Cardiac muscle cell (in vitro differentiated cells and primary cell): ENCODE measurements around the gene MAN2B2. TPM values are rescaled to one million over a fixed set of nuclear protein-coding genes. Genes with fewer than 3 reads are reported as not detected.

Experiments used
- DNase-seq, 2 donors: peaks; one replicate each; pipeline versions ENCODE4 v3.0.0 to v3.0.0-alpha.2; 2010 to 2017; ENCODE audit warnings: low read depth in 1 of 2, low spot score in 1 of 2
- H3K27ac ChIP-seq: fragments of 200-600 bp; sonication (generic); 2 replicates; pipeline ENCODE4 v1.5.1; 2016
- H3K27me3 ChIP-seq: fragments of 200-600 bp; sonication (generic); 2 replicates; pipeline ENCODE4 v1.6.0; 2016; ENCODE audit warnings: control low read depth
- H3K36me3 ChIP-seq: fragments of 200-600 bp; sonication (generic); 2 replicates; pipeline ENCODE4 v1.5.1; 2016; ENCODE audit warnings: control low read depth
- H3K4me1 ChIP-seq: fragments of 200-600 bp; sonication (generic); 2 replicates; pipeline ENCODE4 v1.8.1; 2017; ENCODE audit warnings: low read depth, mild to moderate bottlenecking, mixed run types
- H3K4me3 ChIP-seq: fragments of 200-600 bp; sonication (generic); 2 replicates; pipeline ENCODE4 v1.5.1; 2016; ENCODE audit warnings: mild to moderate bottlenecking
- H3K9me3 ChIP-seq: fragments of 200-600 bp; sonication (generic); 2 replicates; pipeline ENCODE4 v1.5.1; 2017; ENCODE audit warnings: low read depth, mild to moderate bottlenecking, control low read depth
- polyA plus RNA-seq: library from polyadenylated mRNA; unstranded; fragments of >200 nt; fragmentation: Nextera tagmentation; extraction: Ambion mirVana; gene quantifications from 2 replicates; pipeline ENCODE4 v1.2.1, GENCODE V29; 2016
- total RNA-seq: library from RNA; depleted of rRNA; stranded (reverse); fragments of >200 nt; gene quantifications from 2 replicates; pipeline ENCODE4 v1.2.3, GENCODE V29; 2016
- TF ChIP-seq, protein P1 (sequence below): IDR thresholded peaks from 2 replicates; pipeline ENCODE4 v1.5.1; 2012; ENCODE audit warnings: low read depth, mild to moderate bottlenecking, low read length

The MAN2B2 gene
- total and polyA plus RNA-seq, 2 experiments from 2014 or later, result 5.4 to 8.2 TPM

DNA sequence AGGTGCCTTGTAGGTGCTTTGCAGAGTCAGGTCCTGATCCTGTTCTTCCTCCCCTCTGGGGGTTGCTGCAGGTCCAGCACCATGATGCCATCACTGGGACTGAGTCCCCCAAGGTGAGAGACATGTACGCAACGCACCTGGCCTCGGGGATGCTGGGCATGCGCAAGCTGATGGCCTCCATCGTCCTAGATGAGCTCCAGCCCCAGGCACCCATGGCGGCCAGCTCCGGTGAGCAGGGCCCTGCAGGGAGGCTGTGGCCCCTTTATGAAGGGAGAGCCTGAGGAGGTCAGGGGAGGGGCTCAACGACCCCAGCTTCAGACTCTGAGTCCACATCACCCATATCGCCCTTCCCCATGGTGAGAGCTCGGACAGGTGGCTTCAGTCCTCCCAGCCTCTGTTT lies 23.1 kb downstream of the MAN2B2 start:
- TF ChIP-seq, protein P1, sequence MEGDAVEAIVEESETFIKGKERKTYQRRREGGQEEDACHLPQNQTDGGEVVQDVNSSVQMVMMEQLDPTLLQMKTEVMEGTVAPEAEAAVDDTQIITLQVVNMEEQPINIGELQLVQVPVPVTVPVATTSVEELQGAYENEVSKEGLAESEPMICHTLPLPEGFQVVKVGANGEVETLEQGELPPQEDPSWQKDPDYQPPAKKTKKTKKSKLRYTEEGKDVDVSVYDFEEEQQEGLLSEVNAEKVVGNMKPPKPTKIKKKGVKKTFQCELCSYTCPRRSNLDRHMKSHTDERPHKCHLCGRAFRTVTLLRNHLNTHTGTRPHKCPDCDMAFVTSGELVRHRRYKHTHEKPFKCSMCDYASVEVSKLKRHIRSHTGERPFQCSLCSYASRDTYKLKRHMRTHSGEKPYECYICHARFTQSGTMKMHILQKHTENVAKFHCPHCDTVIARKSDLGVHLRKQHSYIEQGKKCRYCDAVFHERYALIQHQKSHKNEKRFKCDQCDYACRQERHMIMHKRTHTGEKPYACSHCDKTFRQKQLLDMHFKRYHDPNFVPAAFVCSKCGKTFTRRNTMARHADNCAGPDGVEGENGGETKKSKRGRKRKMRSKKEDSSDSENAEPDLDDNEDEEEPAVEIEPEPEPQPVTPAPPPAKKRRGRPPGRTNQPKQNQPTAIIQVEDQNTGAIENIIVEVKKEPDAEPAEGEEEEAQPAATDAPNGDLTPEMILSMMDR, result no peak
- Histone ChIP-seq H3K4me1 (no peaks in the 10 kb centered on the region), H3K9me3 (no peaks in the 10 kb centered on the region), H3K4me3 (no peak overlapping the region), H3K27ac (no peak overlapping the region), H3K27me3 (no peaks in the 10 kb centered on the region), H3K36me3 (no peaks in the 10 kb centered on the region)
- no peak for DNase-seq

DNA sequence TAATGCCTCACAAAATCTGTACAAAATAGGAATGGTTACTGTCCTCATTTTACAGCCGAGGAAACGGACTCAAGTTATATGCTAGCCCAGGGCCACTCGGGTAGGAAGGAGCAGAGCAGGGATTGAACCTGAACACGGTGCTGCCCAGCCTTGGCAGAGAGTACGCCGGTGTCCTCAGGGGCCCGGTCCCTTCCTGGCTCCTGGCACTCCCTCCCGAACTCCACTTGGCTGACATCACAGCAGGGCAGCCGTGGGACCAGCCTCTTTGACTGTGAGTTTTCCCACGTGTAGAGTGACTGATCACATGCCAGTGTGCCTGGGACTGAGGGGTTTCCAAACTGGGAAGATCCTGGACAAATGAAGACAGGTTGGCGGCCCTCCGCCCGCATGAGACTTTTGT lies 23.7 kb downstream of the MAN2B2 start:
- Histone ChIP-seq H3K36me3 (no peaks in the 10 kb centered on the region), H3K27ac (no peak overlapping the region), H3K4me3 (no peak overlapping the region), H3K9me3 (no peaks in the 10 kb centered on the region), H3K4me1 (no peaks in the 10 kb centered on the region), H3K27me3 (no peaks in the 10 kb centered on the region)
- no peak for DNase-seq
- TF ChIP-seq, protein P1, result no peak

DNA sequence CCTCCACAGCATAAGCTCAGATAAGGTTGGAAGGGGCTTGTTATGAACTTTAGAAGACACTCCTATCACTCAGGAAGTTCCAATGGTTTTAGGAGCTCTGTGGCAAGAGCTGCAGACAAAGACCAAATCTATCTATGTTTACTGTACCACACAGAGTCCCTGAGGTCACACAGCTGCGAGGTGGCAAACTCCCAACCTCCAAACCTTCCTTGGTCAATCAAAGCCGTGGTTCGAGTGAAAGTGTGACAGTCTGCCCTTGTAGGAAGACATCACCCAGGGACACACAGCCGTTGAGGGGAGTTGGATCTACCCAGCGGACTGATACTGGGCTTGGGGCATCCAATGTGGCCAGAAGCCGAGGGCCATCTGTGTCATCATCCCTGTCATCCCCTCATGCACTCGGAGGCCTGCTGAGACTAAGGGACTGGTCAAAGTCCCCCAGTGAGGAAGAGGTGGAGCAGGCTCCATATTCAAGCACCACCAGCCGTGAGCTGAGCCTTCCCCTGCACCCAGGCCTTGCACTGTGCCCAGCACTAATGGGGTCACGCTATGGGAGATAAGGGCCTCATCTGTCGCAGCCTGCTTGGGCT lies 26.8 kb downstream of the MAN2B2 start:
- H3K36me3 ChIP-seq, result no peaks in the 10 kb centered on the region
- no peak overlapping the region for H3K4me3 ChIP-seq
- TF ChIP-seq, protein P1, result no peak
- no peak overlapping the region for H3K27ac ChIP-seq
- H3K9me3 ChIP-seq, result no peaks in the 10 kb centered on the region
- no peaks in the 10 kb centered on the region for H3K4me1 ChIP-seq
- no peak for DNase-seq
- no peaks in the 10 kb centered on the region for H3K27me3 ChIP-seq

DNA sequence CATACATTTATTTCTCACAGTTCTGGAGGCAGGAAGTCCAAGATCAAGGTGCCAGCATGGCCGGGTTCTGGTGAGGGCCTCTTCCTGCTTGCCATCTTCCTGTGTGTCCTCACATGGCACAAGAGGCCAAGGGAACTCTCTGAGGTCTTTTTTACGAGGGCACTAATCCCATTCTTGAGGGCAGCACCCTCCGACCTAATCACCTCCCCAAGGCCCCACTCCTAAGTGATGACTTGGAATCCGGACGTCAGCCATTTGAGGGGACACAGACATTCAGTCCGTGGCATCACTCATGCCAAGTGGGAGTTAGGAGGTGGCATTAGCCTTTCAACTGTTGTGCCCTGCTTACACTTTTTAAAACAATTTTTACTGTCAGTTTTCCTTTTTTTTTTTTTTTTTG lies 27.3 kb downstream of the MAN2B2 start:
- Histone ChIP-seq H3K27ac (no peak overlapping the region), H3K9me3 (no peaks in the 10 kb centered on the region), H3K4me1 (no peaks in the 10 kb centered on the region), H3K36me3 (no peaks in the 10 kb centered on the region), H3K27me3 (no peaks in the 10 kb centered on the region), H3K4me3 (no peak overlapping the region)
- TF ChIP-seq, protein P1, result no peak
- DNase-seq, result no peak

DNA sequence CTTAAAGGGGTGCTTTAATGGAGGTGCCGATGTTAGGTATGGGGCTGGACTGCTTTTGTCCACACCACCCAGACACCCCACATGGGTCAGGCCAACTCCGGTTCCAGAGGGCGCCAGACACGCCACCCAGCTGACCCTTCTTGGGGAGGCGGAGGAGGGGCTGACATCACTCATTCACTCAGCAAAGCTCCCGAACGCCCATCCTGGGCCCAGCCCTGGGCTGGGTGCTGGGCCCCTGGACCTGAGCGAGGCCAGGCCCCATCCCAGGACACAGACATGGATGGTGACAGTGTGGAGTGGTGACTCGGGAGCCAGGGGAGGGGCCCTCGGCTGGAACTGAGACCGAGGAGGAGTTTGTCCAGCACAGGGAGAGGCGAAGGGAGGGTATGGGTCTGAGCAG lies 28.1 kb downstream of the MAN2B2 start:
- H3K27ac ChIP-seq, result no peak overlapping the region

More for the DNA sequence above, 28.1 kb downstream of the MAN2B2 start:
- TF ChIP-seq, protein P1, result no peak
- no peak overlapping the region for H3K4me3 ChIP-seq
- H3K4me1 ChIP-seq, result no peaks in the 10 kb centered on the region
- no peaks in the 10 kb centered on the region for H3K27me3 ChIP-seq
- H3K9me3 ChIP-seq, result no peaks in the 10 kb centered on the region
- no peak for DNase-seq
- H3K36me3 ChIP-seq, result no peaks in the 10 kb centered on the region
